OCI-LY1 (cell line): ENCODE data around the gene PNO1.

ENCODE experiments used
- H2AFZ ChIP-seq: fragments of 200-600 bp; sonication (generic), shearing (Covaris generic); 2 replicates; pipeline ENCODE4 v1.6.0; 2014; ENCODE audit warnings: antibody characterized with exemption, mild to moderate bottlenecking, low read length
- H3F3A ChIP-seq: fragments of 200-600 bp; sonication (generic), shearing (Covaris generic); 2 replicates; pipeline ENCODE4 v1.6.0; 2014; ENCODE audit warnings: mild to moderate bottlenecking, antibody characterized with exemption, low read length, moderate library complexity; ENCODE audit not compliant: insufficient read depth
- H3K27ac ChIP-seq: fragments of 200-600 bp; sonication (generic); 2 replicates; pipeline ENCODE4 v1.5.1; 2014; ENCODE audit warnings: low read length, mixed run types, mild to moderate bottlenecking, low read depth; ENCODE audit not compliant: poor library complexity, severe bottlenecking
- H3K27me3 ChIP-seq: fragments of 200-600 bp; sonication (generic); 2 replicates; pipeline ENCODE4 v1.6.0; 2014; ENCODE audit warnings: antibody characterized with exemption, mild to moderate bottlenecking, low read length, moderate library complexity; ENCODE audit not compliant: insufficient read depth
- H3K36me3 ChIP-seq: fragments of 200-600 bp; sonication (generic); 2 replicates; pipeline ENCODE4 v1.6.1; 2014; ENCODE audit warnings: mild to moderate bottlenecking, antibody characterized with exemption, low read length, moderate library complexity, mixed read lengths; ENCODE audit not compliant: insufficient read depth
- H3K4me1 ChIP-seq: fragments of 200-600 bp; sonication (generic); 2 replicates; pipeline ENCODE4 v1.5.1; 2014; ENCODE audit warnings: mild to moderate bottlenecking, low read length, moderate library complexity; ENCODE audit not compliant: insufficient read depth, severe bottlenecking
- H3K4me2 ChIP-seq: fragments of 200-600 bp; sonication (generic), shearing (Covaris generic); 2 replicates; pipeline ENCODE4 v1.6.1; 2014; ENCODE audit warnings: low read length
- H3K4me3 ChIP-seq: fragments of 200-600 bp; sonication (generic); 2 replicates; pipeline ENCODE4 v1.5.1; 2014; ENCODE audit warnings: low read length, low read depth, mild to moderate bottlenecking, mixed read lengths; ENCODE audit not compliant: poor library complexity, severe bottlenecking
- H3K79me2 ChIP-seq: fragments of 200-600 bp; shearing (Covaris generic); 2 replicates; pipeline ENCODE4 v1.6.1; 2016; ENCODE audit warnings: mixed run types, low read length, mixed read lengths; ENCODE audit not compliant: insufficient read depth
- H3K9ac ChIP-seq: fragments of 200-600 bp; sonication (generic), shearing (Covaris generic); 2 replicates; pipeline ENCODE4 v1.6.1; 2014; ENCODE audit warnings: mild to moderate bottlenecking, low read length, mixed read lengths
- H3K9me2 ChIP-seq: fragments of 200-600 bp; sonication (generic), shearing (Covaris generic); 2 replicates; pipeline ENCODE4 v1.6.1; 2014; ENCODE audit warnings: low read depth, mild to moderate bottlenecking, low read length, mixed read lengths
- H3K9me3 ChIP-seq: fragments of 200-600 bp; shearing (Covaris generic); 2 replicates; pipeline ENCODE4 v1.6.1; 2014; ENCODE audit warnings: low read length, mixed read lengths
- H4K20me1 ChIP-seq: fragments of 200-600 bp; sonication (generic), shearing (Covaris generic); 2 replicates; pipeline ENCODE4 v1.6.0; 2016; ENCODE audit warnings: mild to moderate bottlenecking, low read length; ENCODE audit not compliant: insufficient read depth
- CTCF ChIP-seq: fragments of 200-600 bp; sonication (generic), shearing (Covaris generic); IDR thresholded peaks from 2 replicates; pipeline ENCODE4 v1.5.1; 2017; ENCODE audit warnings: mild to moderate bottlenecking, antibody characterized with exemption, low read length, moderate library complexity, mixed read lengths
- EZH2 ChIP-seq: fragments of 200-600 bp; sonication (generic), shearing (Covaris generic); IDR thresholded peaks from 2 replicates; pipeline ENCODE4 v1.8.0; 2017; ENCODE audit warnings: borderline replicate concordance, mixed run types, mild to moderate bottlenecking, antibody characterized with exemption, low read length, moderate library complexity, mixed read lengths

Gene PNO1

DNA sequence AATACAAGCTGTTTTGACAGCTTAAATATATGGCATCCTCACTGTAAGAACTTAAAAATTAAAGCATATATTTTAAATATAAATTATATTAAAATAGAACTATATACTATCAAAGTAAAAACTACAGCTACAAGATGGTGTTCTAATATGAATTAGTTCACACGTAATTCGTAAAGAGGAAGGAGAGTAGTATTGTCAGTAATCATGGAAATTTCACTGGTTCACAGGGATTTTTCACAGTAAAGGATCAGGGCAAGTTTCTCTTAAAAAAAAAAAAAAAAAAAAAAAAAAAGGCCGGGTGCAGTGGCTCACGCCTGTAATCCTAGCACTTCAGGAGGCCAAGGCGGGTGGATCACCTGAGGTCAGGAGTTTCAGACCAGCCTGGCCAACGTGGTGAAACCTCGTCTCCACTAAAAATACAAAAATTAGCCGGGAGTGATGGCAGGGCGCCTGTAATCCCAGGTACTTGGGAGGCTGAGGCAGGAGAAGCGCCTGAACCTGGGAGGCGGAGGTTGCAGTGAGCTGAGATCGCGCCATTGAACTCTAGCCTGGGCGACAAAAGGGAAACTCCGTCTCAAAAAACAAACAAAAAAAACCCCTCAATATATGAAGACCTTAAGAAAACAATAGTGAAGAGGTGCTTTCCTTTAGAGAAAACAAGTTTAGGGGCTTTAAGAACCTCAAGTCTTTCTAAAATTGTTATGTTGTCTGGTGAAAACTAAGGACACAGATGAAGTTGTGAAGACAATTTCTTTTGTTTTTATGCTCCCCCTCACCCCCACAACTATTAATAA is 32.5 kb downstream of the PNO1 start:
- Histone ChIP-seq H3K9me3 (no peaks in the 10 kb centered on the region), H3K79me2 (peaks cover 72% of the 10 kb centered on the region), H3K27me3 (no peaks in the 10 kb centered on the region), H3K4me3 (peak overlapping the region; percentile 0), H3K9me2 (no peaks in the 10 kb centered on the region), H3K9ac (peak overlapping the region; percentile 4; the same call in 1 of the 2 replicates), H3K27ac (peak overlapping the region; percentile 15), H3K36me3 (peaks cover 30% of the 10 kb centered on the region; the same call in 1 of the 2 replicates), H4K20me1 (peaks cover 4% of the 10 kb centered on the region; the same call in 1 of the 2 replicates), H3F3A (no peaks in the 10 kb centered on the region), H3K4me1 (peaks cover 30% of the 10 kb centered on the region), H3K4me2 (peak overlapping the region; percentile 39), H2AFZ (no peak overlapping the region)
- TF ChIP-seq CTCF: no peak
- TF ChIP-seq EZH2: no peak

- Histone ChIP-seq H3K4me1 (peaks cover 35% of the 10 kb centered on the region), H3K79me2 (peaks cover 81% of the 10 kb centered on the region), H3K4me2 (peak overlapping the region; percentile 39), H3K27me3 (no peaks in the 10 kb centered on the region), H3K27ac (peak overlapping the region; percentile 3), H3K9me2 (no peaks in the 10 kb centered on the region), H3K9ac (peak overlapping the region; percentile 4; the same call in 1 of the 2 replicates), H2AFZ (no peak overlapping the region), H3F3A (no peaks in the 10 kb centered on the region), H3K4me3 (peak overlapping the region; percentile 0), H3K9me3 (no peaks in the 10 kb centered on the region), H4K20me1 (peaks cover 4% of the 10 kb centered on the region; the same call in 1 of the 2 replicates), H3K36me3 (peaks cover 22% of the 10 kb centered on the region; the same call in 1 of the 2 replicates)
- TF ChIP-seq CTCF (no peak), EZH2 (no peak)
Measured at GRCh38 chr2:68190991-68191731, 33.5 kb downstream of the PNO1 start.

DNA sequence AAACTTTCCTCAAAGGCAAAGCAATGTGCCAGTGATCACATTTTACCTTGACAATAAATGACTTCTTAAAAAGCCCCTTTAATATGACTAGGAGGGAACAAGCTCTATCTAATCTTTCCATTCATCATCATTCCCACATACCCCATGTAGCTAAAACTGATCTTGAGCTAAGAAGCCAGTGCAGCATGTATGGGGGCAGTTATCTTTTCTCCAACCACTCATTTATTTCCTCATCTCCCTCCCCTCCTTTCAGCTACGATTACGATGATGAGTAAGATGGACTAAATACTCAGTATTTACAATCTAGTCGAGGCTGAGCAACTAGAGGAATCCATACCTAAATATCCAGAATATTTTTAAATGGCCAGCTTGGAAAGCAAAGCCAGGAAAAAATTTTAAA is 35.5 kb downstream of the PNO1 start:
- no peak overlapping the region for H3K4me3 ChIP-seq
- no peaks in the 10 kb centered on the region for H3F3A ChIP-seq
- peaks cover 95% of the 10 kb centered on the region for H3K79me2 ChIP-seq
- H3K9me3 ChIP-seq: no peaks in the 10 kb centered on the region
- H3K9ac ChIP-seq: no peak overlapping the region
- no peaks in the 10 kb centered on the region for H3K9me2 ChIP-seq
- H3K27ac ChIP-seq: no peak overlapping the region
- peaks cover 4% of the 10 kb centered on the region; the same call in 1 of the 2 replicates for H4K20me1 ChIP-seq
- no peak overlapping the region for H3K4me2 ChIP-seq
- H2AFZ ChIP-seq: no peak overlapping the region
- no peaks in the 10 kb centered on the region for H3K27me3 ChIP-seq
- peaks cover 39% of the 10 kb centered on the region for H3K4me1 ChIP-seq
- H3K36me3 ChIP-seq: peaks cover 6% of the 10 kb centered on the region; the same call in 1 of the 2 replicates
- TF ChIP-seq EZH2 (no peak), CTCF (no peak)
